Mesendoderm (in vitro differentiated cells): ENCODE data around the gene GPR158.

Source experiments
- DNase-seq: peaks from one replicate; pipeline ENCODE4 v3.0.0; 2013
- H2AK5ac ChIP-seq: 2 replicates; pipeline ENCODE4 v1.6.1; 2013; ENCODE audit warnings: low read length, inconsistent platforms
- H2BK120ac ChIP-seq: 2 replicates; pipeline ENCODE4 v1.6.1; 2013; ENCODE audit warnings: low read depth, mild to moderate bottlenecking, low read length, moderate library complexity, mixed read lengths
- H2BK15ac ChIP-seq: replicated peaks from 2 replicates; pipeline ENCODE4 v1.6.1; 2013; ENCODE audit warnings: low read depth, mild to moderate bottlenecking, moderate library complexity
- H2BK5ac ChIP-seq: 2 replicates; pipeline ENCODE4 v1.6.1; 2013; ENCODE audit warnings: low read length, inconsistent platforms
- H3K18ac ChIP-seq: 2 replicates; pipeline ENCODE4 v1.6.1; 2013; ENCODE audit warnings: mild to moderate bottlenecking, low read length, mixed read lengths
- H3K23ac ChIP-seq: one replicate; pipeline ENCODE4 v1.6.1; 2013; ENCODE audit warnings: low read length
- H3K27ac ChIP-seq: 2 replicates; pipeline ENCODE4 v1.5.1; 2013; ENCODE audit warnings: low read depth, mild to moderate bottlenecking, inconsistent platforms, low read length, moderate library complexity
- H3K27me3 ChIP-seq: 2 replicates; pipeline ENCODE4 v1.6.1; 2013; ENCODE audit warnings: low read length, control low read depth, mild to moderate bottlenecking, inconsistent platforms; ENCODE audit not compliant: insufficient read depth, poor library complexity
- H3K36me3 ChIP-seq: 2 replicates; pipeline ENCODE4 v1.6.1; 2013; ENCODE audit warnings: low read length, inconsistent platforms; ENCODE audit not compliant: control insufficient read depth, insufficient read depth
- H3K4ac ChIP-seq: one replicate; pipeline ENCODE4 v1.6.1; 2013; ENCODE audit warnings: low read depth, mild to moderate bottlenecking, low read length, moderate library complexity
- H3K4me1 ChIP-seq: 2 replicates; pipeline ENCODE4 v1.6.1; 2013; ENCODE audit warnings: low read depth, low read length, inconsistent platforms; ENCODE audit not compliant: control insufficient read depth
- H3K4me2 ChIP-seq: 2 replicates; pipeline ENCODE4 v1.6.1; 2013; ENCODE audit warnings: low read length
- H3K4me3 ChIP-seq: 2 replicates; pipeline ENCODE4 v1.5.1; 2013; ENCODE audit warnings: mild to moderate bottlenecking, low read length
- H3K56ac ChIP-seq: one replicate; pipeline ENCODE4 v1.6.1; 2013; ENCODE audit warnings: low read length
- H3K79me1 ChIP-seq: 2 replicates; pipeline ENCODE4 v1.6.1; 2013; ENCODE audit warnings: low read length, inconsistent platforms
- H3K79me2 ChIP-seq: 2 replicates; pipeline ENCODE4 v1.6.1; 2013; ENCODE audit warnings: mild to moderate bottlenecking, low read length; ENCODE audit not compliant: control insufficient read depth, insufficient read depth
- H3K9ac ChIP-seq: 2 replicates; pipeline ENCODE4 v1.6.1; 2013; ENCODE audit warnings: low read length, inconsistent platforms
- H4K5ac ChIP-seq: one replicate; pipeline ENCODE4 v1.6.1; 2013; ENCODE audit warnings: low read length
- H4K8ac ChIP-seq: one replicate; pipeline ENCODE4 v1.6.1; 2013; ENCODE audit warnings: low read depth, mild to moderate bottlenecking, control low read depth, low read length, moderate library complexity
- WGBS: extraction: QIAGEN DNeasy Blood & Tissue Kit; methylation state at CpG from one replicate; pipeline ENCODE4 v1.1.7; 2013; ENCODE audit warnings: low lambda C conversion rate, missing lambda C conversion rate; ENCODE audit not compliant: insufficient coverage; ENCODE audit errors: extremely low coverage; 5-methylcytosine and 5-hydroxymethylcytosine counted together

The GPR158 gene

GRCh38 chr10:25231751-25232150, 57.0 kb downstream of the GPR158 start:
- Histone ChIP-seq H3K79me1 (no peaks in the 10 kb centered on the region), H2AK5ac (no peak overlapping the region), H3K23ac (no peak overlapping the region), H2BK120ac (no peak overlapping the region), H3K27me3 (no peaks in the 10 kb centered on the region), H2BK5ac (no peak overlapping the region), H3K9ac (no peak overlapping the region), H2BK15ac (no peak overlapping the region), H4K5ac (no peak overlapping the region), H4K8ac (no peak overlapping the region), H3K36me3 (no peaks in the 10 kb centered on the region), H3K4me3 (no peak overlapping the region), H3K56ac (no peak overlapping the region), H3K18ac (no peak overlapping the region), H3K27ac (no peak overlapping the region), H3K79me2 (no peaks in the 10 kb centered on the region), H3K4me1 (no peaks in the 10 kb centered on the region), H3K4ac (no peak overlapping the region), H3K4me2 (no peak overlapping the region)
- WGBS = no CpG with 5 or more reads among the region's 2 CpGs
- no peak for DNase-seq

- H3K18ac ChIP-seq = no peak overlapping the region
- no CpG with 5 or more reads among the region's 2 CpGs for WGBS
- no peak overlapping the region for H2AK5ac ChIP-seq
- no peaks in the 10 kb centered on the region for H3K79me2 ChIP-seq
- H3K4me1 ChIP-seq = no peaks in the 10 kb centered on the region
- no peak overlapping the region for H4K8ac ChIP-seq
- H3K36me3 ChIP-seq = no peaks in the 10 kb centered on the region
- H4K5ac ChIP-seq = no peak overlapping the region
- H2BK120ac ChIP-seq = no peak overlapping the region
- H3K56ac ChIP-seq = no peak overlapping the region
- no peak overlapping the region for H2BK5ac ChIP-seq
- H3K4me3 ChIP-seq = no peak overlapping the region
- DNase-seq = no peak
- no peak overlapping the region for H3K9ac ChIP-seq
- H3K79me1 ChIP-seq = no peaks in the 10 kb centered on the region
- no peak overlapping the region for H2BK15ac ChIP-seq
- no peak overlapping the region for H3K4me2 ChIP-seq
- no peak overlapping the region for H3K23ac ChIP-seq
- H3K27me3 ChIP-seq = no peaks in the 10 kb centered on the region
- no peak overlapping the region for H3K27ac ChIP-seq
- no peak overlapping the region for H3K4ac ChIP-seq
These were observed 57.4 kb downstream of the GPR158 start for GRCh38 chr10:25232204-25232603.

- WGBS = no CpG with 5 or more reads among the region's 1 CpG
- H2BK120ac ChIP-seq = no peak overlapping the region
- no peak overlapping the region for H2BK15ac ChIP-seq
- H2AK5ac ChIP-seq = no peak overlapping the region
- DNase-seq = no peak
- no peak overlapping the region for H2BK5ac ChIP-seq
- H3K79me1 ChIP-seq = no peaks in the 10 kb centered on the region
- H3K4ac ChIP-seq = no peak overlapping the region
- no peak overlapping the region for H4K5ac ChIP-seq
- no peak overlapping the region for H3K27ac ChIP-seq
- no peak overlapping the region for H3K9ac ChIP-seq
- no peak overlapping the region for H3K4me2 ChIP-seq
- H3K4me3 ChIP-seq = no peak overlapping the region
- H3K27me3 ChIP-seq = no peaks in the 10 kb centered on the region
- H4K8ac ChIP-seq = no peak overlapping the region
- H3K18ac ChIP-seq = no peak overlapping the region
- H3K23ac ChIP-seq = no peak overlapping the region
- H3K56ac ChIP-seq = no peak overlapping the region
- H3K79me2 ChIP-seq = no peaks in the 10 kb centered on the region
- no peaks in the 10 kb centered on the region for H3K36me3 ChIP-seq
- H3K4me1 ChIP-seq = no peaks in the 10 kb centered on the region
These were observed 70.4 kb downstream of the GPR158 start for GRCh38 chr10:25245165-25245564.

- Histone ChIP-seq H3K27me3 (no peaks in the 10 kb centered on the region), H3K4me2 (no peak overlapping the region), H2BK5ac (no peak overlapping the region), H4K5ac (no peak overlapping the region), H2BK15ac (no peak overlapping the region), H3K9ac (no peak overlapping the region), H3K4me3 (no peak overlapping the region), H3K4ac (no peak overlapping the region), H3K36me3 (no peaks in the 10 kb centered on the region), H3K18ac (no peak overlapping the region), H3K27ac (no peak overlapping the region), H3K56ac (no peak overlapping the region), H4K8ac (no peak overlapping the region), H2AK5ac (no peak overlapping the region), H3K79me1 (no peaks in the 10 kb centered on the region), H2BK120ac (no peak overlapping the region), H3K4me1 (no peaks in the 10 kb centered on the region), H3K23ac (no peak overlapping the region), H3K79me2 (no peaks in the 10 kb centered on the region)
- no peak for DNase-seq
- no CpG with 5 or more reads among the region's 5 CpGs for WGBS
These were observed 82.8 kb downstream of the GPR158 start for GRCh38 chr10:25257646-25258045.

- H3K27me3 ChIP-seq = no peaks in the 10 kb centered on the region
- H3K23ac ChIP-seq = no peak overlapping the region
- H3K79me2 ChIP-seq = no peaks in the 10 kb centered on the region
- no peak for DNase-seq
- H3K56ac ChIP-seq = no peak overlapping the region
- H2BK120ac ChIP-seq = no peak overlapping the region
- no peak overlapping the region for H3K4me3 ChIP-seq
- H3K9ac ChIP-seq = no peak overlapping the region
- no peaks in the 10 kb centered on the region for H3K79me1 ChIP-seq
- H4K8ac ChIP-seq = no peak overlapping the region
- H3K4me1 ChIP-seq = no peaks in the 10 kb centered on the region
- H3K27ac ChIP-seq = no peak overlapping the region
- no peak overlapping the region for H2AK5ac ChIP-seq
- no peak overlapping the region for H3K4me2 ChIP-seq
- no peak overlapping the region for H3K4ac ChIP-seq
- WGBS = no CpG with 5 or more reads among the region's 2 CpGs
- H3K18ac ChIP-seq = no peak overlapping the region
- H3K36me3 ChIP-seq = no peaks in the 10 kb centered on the region
- H4K5ac ChIP-seq = no peak overlapping the region
- no peak overlapping the region for H2BK5ac ChIP-seq
- H2BK15ac ChIP-seq = no peak overlapping the region
These were observed 86.3 kb downstream of the GPR158 start for GRCh38 chr10:25261110-25261509.

- WGBS = no CpG with 5 or more reads among the region's 5 CpGs
- Histone ChIP-seq H2AK5ac (no peak overlapping the region), H3K27me3 (no peaks in the 10 kb centered on the region), H2BK5ac (no peak overlapping the region), H2BK120ac (no peak overlapping the region), H3K56ac (no peak overlapping the region), H3K23ac (no peak overlapping the region), H4K5ac (no peak overlapping the region), H3K36me3 (no peaks in the 10 kb centered on the region), H4K8ac (no peak overlapping the region), H3K4me2 (no peak overlapping the region), H2BK15ac (no peak overlapping the region), H3K79me1 (no peaks in the 10 kb centered on the region), H3K18ac (no peak overlapping the region), H3K27ac (no peak overlapping the region), H3K9ac (no peak overlapping the region), H3K4me3 (no peak overlapping the region), H3K79me2 (no peaks in the 10 kb centered on the region), H3K4me1 (no peaks in the 10 kb centered on the region), H3K4ac (no peak overlapping the region)
- no peak for DNase-seq
These were observed 86.8 kb downstream of the GPR158 start for GRCh38 chr10:25261558-25261957.
